Thyroid gland (tissue), 4 donors: ENCODE results near the gene UBE2I. TPM values are rescaled to one million over a fixed set of nuclear protein-coding genes. Genes with fewer than 3 reads are reported as not detected.

Source experiments
- DNase-seq, 2 donors: peaks; one replicate each; pipeline ENCODE4 v3.0.0-alpha.2; 2019
- H3K27ac ChIP-seq, 3 donors: fragments of 200-600 bp; sonication (generic); 1 replicate in 2 of 3; 2 replicates in 1 of 3; pipeline ENCODE4 v1.5.1; 2016 to 2019; ENCODE audit warnings: mild to moderate bottlenecking in 1 of 3, moderate library complexity in 1 of 3
- H3K27me3 ChIP-seq: fragments of 200-600 bp; sonication (generic); one replicate; pipeline ENCODE4 v1.5.1; 2019
- H3K36me3 ChIP-seq, 2 donors: fragments of 200-600 bp; sonication (generic); one replicate each; pipeline ENCODE4 v1.5.1; 2016 to 2019
- H3K4me1 ChIP-seq, 2 donors: fragments of 200-600 bp; sonication (generic); one replicate each; pipeline ENCODE4 v1.5.1; 2017 to 2019
- H3K4me3 ChIP-seq, 3 donors: fragments of 200-600 bp; sonication (generic); replicated peaks in 1 of 3; 1 replicate in 2 of 3; 2 replicates in 1 of 3; pipeline ENCODE4 v1.5.1; 2016; ENCODE audit warnings: mild to moderate bottlenecking in 1 of 3
- H3K9me3 ChIP-seq: fragments of 200-600 bp; sonication (generic); one replicate; pipeline ENCODE4 v1.5.1; 2017
- POLR2A ChIP-seq, 2 donors: fragments of 450-650 bp; IDR thresholded peaks; one replicate each; pipeline ENCODE4 v1.6.1; 2017; ENCODE audit warnings: antibody characterized with exemption in 2 of 2, mild to moderate bottlenecking in 2 of 2, moderate library complexity in 1 of 2
- WGBS, 2 donors: methylation state at CpG; one replicate each; pipeline ENCODE4 v1.1.5; 2017; 5-methylcytosine and 5-hydroxymethylcytosine counted together
- intact Hi-C: fragments of 100-400 bp; cut with DNase I; formaldehyde crosslinking; loops from one replicate; pipeline ENCODE4 v1.15.1; 2023
- total RNA-seq, 4 donors: library from RNA; depleted of rRNA; stranded (reverse); fragments of >200 nt; gene quantifications; one replicate each; pipeline ENCODE4 v1.2.3, GENCODE V29; 2016
- TF ChIP-seq, protein P1 (sequence below), 6 experiments: fragments of 200-600 bp in 3 of 6; fragments of 450-650 bp in 3 of 6; sonication (generic) in 3 of 6; IDR thresholded peaks; one replicate each; pipeline ENCODE4 v1.5.1; 2016 to 2019; ENCODE audit warnings: antibody characterized with exemption in 6 of 6, mild to moderate bottlenecking in 2 of 6, inconsistent platforms in 1 of 6, moderate library complexity in 1 of 6

Gene UBE2I
- total RNA-seq, 4 donors from 2014 or later = 43.4 to 107 (median 79.6) TPM

DNA sequence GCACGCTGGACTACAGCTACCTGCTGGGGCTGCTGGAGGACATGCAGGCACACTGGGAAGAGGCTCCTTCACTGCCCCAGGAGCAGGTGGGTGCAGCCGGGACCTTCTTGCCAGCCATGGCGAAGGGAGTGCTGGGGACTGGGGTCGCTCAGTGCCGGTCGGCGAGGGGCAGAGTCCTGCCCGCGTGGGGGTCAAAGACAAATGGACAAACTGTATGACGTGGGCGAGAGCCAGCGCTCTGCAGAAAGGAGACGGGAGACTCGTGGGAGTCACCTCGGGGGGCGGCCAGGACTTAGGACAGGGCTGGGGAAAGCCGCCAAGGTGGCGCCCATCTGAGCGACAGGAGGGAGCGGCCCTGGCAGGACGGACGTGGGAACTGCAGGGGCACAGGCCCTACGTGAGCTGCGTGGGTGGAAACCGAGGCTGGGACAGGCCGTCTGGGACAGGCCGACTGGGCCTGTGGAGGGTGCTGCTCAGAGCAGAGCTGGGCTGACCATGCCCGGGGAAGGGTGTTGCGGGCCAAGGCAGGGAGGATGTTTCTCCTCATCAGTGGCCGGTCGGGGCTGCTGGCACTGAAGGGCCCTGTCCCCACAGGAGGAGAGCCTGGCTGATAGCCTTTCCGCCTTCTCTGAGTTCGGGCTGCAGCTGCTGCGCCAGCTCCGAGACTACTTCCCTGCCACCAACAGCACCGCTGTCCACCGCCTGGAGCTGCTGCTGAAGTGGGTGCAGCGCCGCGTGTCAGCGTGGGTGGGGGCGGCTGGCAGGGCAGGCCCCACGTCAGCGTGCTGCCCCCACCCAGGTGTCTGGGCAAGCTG, 34.2 kb downstream of the UBE2I start:
- Histone ChIP-seq H3K27ac (no peak overlapping the region), H3K36me3 (peaks cover 3 to 8% of the 10 kb centered on the region in 2 donors), H3K27me3 (no peaks in the 10 kb centered on the region), H3K4me1 (peaks cover 4 to 11% of the 10 kb centered on the region in 2 donors), H3K4me3 (no peak overlapping the region), H3K9me3 (no peaks in the 10 kb centered on the region)
- WGBS, 2 donors = 56 to 65% methylated on average over 26 to 31 of the region's 44 CpGs
- TF ChIP-seq, protein P1, sequence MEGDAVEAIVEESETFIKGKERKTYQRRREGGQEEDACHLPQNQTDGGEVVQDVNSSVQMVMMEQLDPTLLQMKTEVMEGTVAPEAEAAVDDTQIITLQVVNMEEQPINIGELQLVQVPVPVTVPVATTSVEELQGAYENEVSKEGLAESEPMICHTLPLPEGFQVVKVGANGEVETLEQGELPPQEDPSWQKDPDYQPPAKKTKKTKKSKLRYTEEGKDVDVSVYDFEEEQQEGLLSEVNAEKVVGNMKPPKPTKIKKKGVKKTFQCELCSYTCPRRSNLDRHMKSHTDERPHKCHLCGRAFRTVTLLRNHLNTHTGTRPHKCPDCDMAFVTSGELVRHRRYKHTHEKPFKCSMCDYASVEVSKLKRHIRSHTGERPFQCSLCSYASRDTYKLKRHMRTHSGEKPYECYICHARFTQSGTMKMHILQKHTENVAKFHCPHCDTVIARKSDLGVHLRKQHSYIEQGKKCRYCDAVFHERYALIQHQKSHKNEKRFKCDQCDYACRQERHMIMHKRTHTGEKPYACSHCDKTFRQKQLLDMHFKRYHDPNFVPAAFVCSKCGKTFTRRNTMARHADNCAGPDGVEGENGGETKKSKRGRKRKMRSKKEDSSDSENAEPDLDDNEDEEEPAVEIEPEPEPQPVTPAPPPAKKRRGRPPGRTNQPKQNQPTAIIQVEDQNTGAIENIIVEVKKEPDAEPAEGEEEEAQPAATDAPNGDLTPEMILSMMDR (IDR thresholded peaks at IDR 0.05) = no peak
- TF ChIP-seq POLR2A (IDR thresholded peaks at IDR 0.05) = no peak
- intact Hi-C loops = loop anchor here (10.0 kb wide), 1 partner anchor 131 kb away; the partner anchor contains the start of gene CLCN7
- no peak for DNase-seq

DNA sequence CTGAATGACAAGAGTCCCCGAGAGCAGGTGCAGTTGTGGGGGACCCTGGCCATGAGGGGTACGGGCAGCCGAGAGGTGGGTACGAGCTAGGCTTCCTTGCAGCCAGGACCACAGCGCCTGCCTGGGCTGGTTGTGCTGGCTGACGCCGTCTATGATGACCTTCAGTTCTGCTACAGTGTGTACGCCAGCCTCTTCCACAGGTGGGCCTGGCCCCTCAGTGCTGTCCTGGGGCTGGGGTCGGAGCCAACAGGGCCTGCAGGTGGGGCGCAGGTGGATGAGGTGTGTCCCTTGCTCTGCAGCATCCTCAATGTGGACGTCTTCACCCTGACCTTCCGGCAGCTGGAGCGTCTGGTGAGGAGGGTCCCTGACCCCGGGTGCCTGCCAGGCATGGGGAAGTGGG, 35.1 kb downstream of the UBE2I start:
- no peaks in the 10 kb centered on the region for H3K9me3 ChIP-seq
- H3K36me3 ChIP-seq = peaks cover 11 to 16% of the 10 kb centered on the region in 2 donors
- peaks cover 4 to 11% of the 10 kb centered on the region in 2 donors for H3K4me1 ChIP-seq
- H3K27me3 ChIP-seq = no peaks in the 10 kb centered on the region
- no peak overlapping the region for H3K27ac ChIP-seq
- intact Hi-C loops = loop anchor here (10.0 kb wide), 1 partner anchor 130 kb away; the partner anchor contains the start of gene CLCN7
- WGBS, 2 donors = 92 to 94% methylated on average over 4 to 7 of the region's 14 CpGs
- no peak for DNase-seq
- TF ChIP-seq, protein P1 (IDR thresholded peaks at IDR 0.05) = no peak
- no peak for TF ChIP-seq POLR2A (IDR thresholded peaks at IDR 0.05)
- no peak overlapping the region for H3K4me3 ChIP-seq

DNA sequence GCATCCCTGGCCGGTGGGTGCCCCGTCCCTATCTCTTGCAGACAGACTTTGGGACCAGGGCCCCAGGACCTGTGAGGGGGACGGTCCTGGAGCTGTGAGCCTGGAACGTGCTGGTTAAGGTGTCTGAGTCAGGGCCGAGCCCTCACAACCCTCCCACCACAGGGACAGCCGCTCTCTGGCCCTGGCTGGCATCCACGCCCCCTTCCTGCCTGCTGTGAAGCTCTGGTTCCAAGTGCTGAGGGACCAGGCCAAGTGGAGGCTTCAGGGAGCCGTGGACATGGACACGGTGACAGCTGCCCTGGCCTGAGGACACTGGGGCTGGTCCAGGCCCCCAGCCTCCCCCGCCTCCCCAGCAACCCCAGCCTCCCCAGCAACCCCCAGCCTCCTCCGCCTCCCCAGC, 35.7 kb downstream of the UBE2I start:
- H3K4me3 ChIP-seq = no peak overlapping the region
- H3K4me1 ChIP-seq = peaks cover 4 to 11% of the 10 kb centered on the region in 2 donors
- 88% methylated on average over 11 of the region's 11 CpGs; no CpG with 5 or more reads in 1 of the 2 donors for WGBS, 2 donors
- intact Hi-C loops = loop anchor here (10.0 kb wide), 1 partner anchor 130 kb away; the partner anchor contains the start of gene CLCN7
- H3K36me3 ChIP-seq = peaks cover 12 to 16% of the 10 kb centered on the region in 2 donors
- no peak for DNase-seq
- TF ChIP-seq POLR2A (IDR thresholded peaks at IDR 0.05) = no peak
- TF ChIP-seq, protein P1 (IDR thresholded peaks at IDR 0.05) = no peak
- no peak overlapping the region for H3K27ac ChIP-seq
- no peaks in the 10 kb centered on the region for H3K27me3 ChIP-seq
- no peaks in the 10 kb centered on the region for H3K9me3 ChIP-seq

DNA sequence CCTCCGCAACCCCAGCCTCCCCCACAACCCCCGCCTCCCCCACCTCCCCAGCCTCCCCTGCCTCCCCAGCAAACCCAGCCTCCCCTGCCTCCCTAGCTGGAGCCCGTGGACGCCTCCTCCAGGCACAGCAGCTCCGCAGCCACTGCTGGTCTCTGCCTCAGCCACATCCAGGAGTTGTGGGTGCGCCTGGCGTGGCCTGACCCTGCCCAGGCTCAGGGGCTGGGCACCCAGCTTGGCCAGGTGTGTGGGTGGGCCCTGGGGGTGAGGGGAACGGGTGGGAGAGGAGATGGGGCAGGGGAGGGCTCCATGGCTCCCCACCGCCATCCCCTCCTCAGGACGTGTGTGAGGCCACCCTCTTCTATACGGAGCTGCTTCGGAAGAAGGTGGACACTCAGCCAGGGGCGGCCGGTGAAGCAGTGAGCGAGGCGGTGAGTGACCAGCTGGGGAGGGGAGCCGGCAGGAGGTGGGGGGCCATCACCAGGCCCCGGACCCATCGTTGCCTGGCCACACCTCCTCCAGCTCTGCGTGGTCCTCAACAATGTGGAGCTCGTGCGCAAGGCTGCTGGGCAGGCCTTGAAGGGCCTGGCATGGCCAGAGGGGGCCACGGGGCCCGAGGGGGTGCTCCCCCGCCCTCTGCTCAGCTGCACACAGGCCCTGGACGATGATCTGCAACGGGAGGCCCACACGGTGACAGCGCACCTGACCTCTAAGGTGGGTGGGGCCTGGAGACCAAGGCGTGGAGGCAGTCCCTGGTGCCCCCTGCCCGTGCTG, 36.4 kb downstream of the UBE2I start:
- 77 to 84% methylated on average over 11 to 24 of the region's 31 CpGs for WGBS, 2 donors

More for the DNA sequence above, 36.4 kb downstream of the UBE2I start:
- intact Hi-C loops = loop anchor here (10.0 kb wide), 1 partner anchor 129 kb away; the partner anchor contains the start of gene CLCN7
- H3K4me1 ChIP-seq = peaks cover 6 to 15% of the 10 kb centered on the region in 2 donors
- no peak overlapping the region for H3K4me3 ChIP-seq
- no peaks in the 10 kb centered on the region for H3K27me3 ChIP-seq
- H3K36me3 ChIP-seq = peaks cover 12 to 16% of the 10 kb centered on the region in 2 donors
- TF ChIP-seq POLR2A (IDR thresholded peaks at IDR 0.05) = no peak
- TF ChIP-seq, protein P1 (IDR thresholded peaks at IDR 0.05) = no peak
- no peak for DNase-seq
- H3K27ac ChIP-seq = no peak overlapping the region
- H3K9me3 ChIP-seq = no peaks in the 10 kb centered on the region
